ENCODE data around the gene CYRIA. TPM values are rescaled to one million over a fixed set of nuclear protein-coding genes. Genes with fewer than 3 reads are reported as not detected.

The CYRIA gene
- polyA plus RNA-seq, 1 of the 3 experiments (the other 2 are of a cell fraction), result 0.13 TPM

- WGBS (ENCODE audit: low lambda C conversion rate), result 42% methylated on average over 12 of the region's 12 CpGs
- Histone ChIP-seq H3K9ac (no peak overlapping the region), H3K79me2 (ENCODE audit: insufficient read depth) (no peaks in the 10 kb centered on the region), H3K9me2 (no peaks in the 10 kb centered on the region), H3K27me3 (ENCODE audit: insufficient read depth) (no peaks in the 10 kb centered on the region), H4K20me1 (ENCODE audit: insufficient read depth) (no peaks in the 10 kb centered on the region), H3K4me3 (ENCODE audit: low read depth in 2 of 2, low read length in 1 of 2) (peak overlapping the region; percentile 0 to 9; a peak in 1 of 4 replicates), H3K4me1 (ENCODE audit: control insufficient read depth in 1 of 2, insufficient read depth in 2 of 2, low read depth in 1 of 2, low read length in 1 of 2) (peaks cover 7 to 11% of the 10 kb centered on the region in 2 experiments; a peak in 2 of 4 replicates), H2AFZ (ENCODE audit: low read depth) (peak overlapping the region; percentile 53), H3F3A (replicated peaks; ENCODE audit: insufficient read depth) (no peaks in the 10 kb centered on the region), H3K36me3 (replicated peaks in 1 of 2; ENCODE audit: control insufficient read depth in 1 of 2, insufficient read depth in 2 of 2, low read length in 1 of 2) (no peaks in the 10 kb centered on the region), H3K27ac (ENCODE audit: low read depth in 2 of 2, low read length in 1 of 2) (peak overlapping the region in 1 of 2 experiments; percentile 3; a peak in 1 of 4 replicates), H3K9me3 (no peaks in the 10 kb centered on the region), H3K4me2 (peak overlapping the region; percentile 65)
- ChIA-PET CTCF (interaction anchor here (1.0 to 5.3 kb wide), 5 partner anchors 14 to 107 kb away, joined by 3 to 28 read pairs (median 4); no protein-coding TSS in a partner anchor), POLR2A (no interaction called here)
- DNase-seq, result no peak
- TF ChIP-seq RAD21 (IDR thresholded peaks at IDR 0.05; ENCODE audit: low read length) (no peak), ZBTB33 (IDR thresholded peaks at IDR 0.05; ENCODE audit: borderline replicate concordance, low read depth) (no peak), RCOR1 (IDR thresholded peaks at IDR 0.05; ENCODE audit: low read length) (no peak), POLR2AphosphoS5 (IDR thresholded peaks at IDR 0.05; ENCODE audit: low read depth, low read length) (no peak), EP300 (IDR thresholded peaks at IDR 0.05; ENCODE audit: borderline replicate concordance in 1 of 2, low read depth in 1 of 2, low read length in 1 of 2) (no peak), REST (IDR thresholded peaks at IDR 0.05; ENCODE audit: low read depth, low read length) (no peak), MAX (IDR thresholded peaks at IDR 0.05; ENCODE audit: low read depth) (no peak), USF2 (IDR thresholded peaks at IDR 0.05; ENCODE audit: borderline replicate concordance, low read depth, low read length) (no peak), EZH2phosphoT487 (IDR thresholded peaks at IDR 0.05; ENCODE audit: borderline replicate concordance, low read depth) (no peak), RFX5 (IDR thresholded peaks at IDR 0.05; ENCODE audit: low read length) (no peak), TAF1 (IDR thresholded peaks at IDR 0.05; ENCODE audit: borderline replicate concordance, low read depth, low read length) (no peak)
- TF ChIP-seq, protein P1, sequence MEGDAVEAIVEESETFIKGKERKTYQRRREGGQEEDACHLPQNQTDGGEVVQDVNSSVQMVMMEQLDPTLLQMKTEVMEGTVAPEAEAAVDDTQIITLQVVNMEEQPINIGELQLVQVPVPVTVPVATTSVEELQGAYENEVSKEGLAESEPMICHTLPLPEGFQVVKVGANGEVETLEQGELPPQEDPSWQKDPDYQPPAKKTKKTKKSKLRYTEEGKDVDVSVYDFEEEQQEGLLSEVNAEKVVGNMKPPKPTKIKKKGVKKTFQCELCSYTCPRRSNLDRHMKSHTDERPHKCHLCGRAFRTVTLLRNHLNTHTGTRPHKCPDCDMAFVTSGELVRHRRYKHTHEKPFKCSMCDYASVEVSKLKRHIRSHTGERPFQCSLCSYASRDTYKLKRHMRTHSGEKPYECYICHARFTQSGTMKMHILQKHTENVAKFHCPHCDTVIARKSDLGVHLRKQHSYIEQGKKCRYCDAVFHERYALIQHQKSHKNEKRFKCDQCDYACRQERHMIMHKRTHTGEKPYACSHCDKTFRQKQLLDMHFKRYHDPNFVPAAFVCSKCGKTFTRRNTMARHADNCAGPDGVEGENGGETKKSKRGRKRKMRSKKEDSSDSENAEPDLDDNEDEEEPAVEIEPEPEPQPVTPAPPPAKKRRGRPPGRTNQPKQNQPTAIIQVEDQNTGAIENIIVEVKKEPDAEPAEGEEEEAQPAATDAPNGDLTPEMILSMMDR (IDR thresholded peaks at IDR 0.05), result no peak
Observed at GRCh38 chr2:16650287-16651249, 15.1 kb downstream of the CYRIA start.
